ENCODE measurements around the gene LUC7L2. TPM values are rescaled to one million over a fixed set of nuclear protein-coding genes. Genes with fewer than 3 reads are reported as not detected.

LUC7L2 gene
- total and polyA plus RNA-seq, 9 of the 15 experiments (the other 6 are each of a cell fraction or from before 2014, with no cell fraction given), result 56.1 to 207 (median 141) TPM

DNA sequence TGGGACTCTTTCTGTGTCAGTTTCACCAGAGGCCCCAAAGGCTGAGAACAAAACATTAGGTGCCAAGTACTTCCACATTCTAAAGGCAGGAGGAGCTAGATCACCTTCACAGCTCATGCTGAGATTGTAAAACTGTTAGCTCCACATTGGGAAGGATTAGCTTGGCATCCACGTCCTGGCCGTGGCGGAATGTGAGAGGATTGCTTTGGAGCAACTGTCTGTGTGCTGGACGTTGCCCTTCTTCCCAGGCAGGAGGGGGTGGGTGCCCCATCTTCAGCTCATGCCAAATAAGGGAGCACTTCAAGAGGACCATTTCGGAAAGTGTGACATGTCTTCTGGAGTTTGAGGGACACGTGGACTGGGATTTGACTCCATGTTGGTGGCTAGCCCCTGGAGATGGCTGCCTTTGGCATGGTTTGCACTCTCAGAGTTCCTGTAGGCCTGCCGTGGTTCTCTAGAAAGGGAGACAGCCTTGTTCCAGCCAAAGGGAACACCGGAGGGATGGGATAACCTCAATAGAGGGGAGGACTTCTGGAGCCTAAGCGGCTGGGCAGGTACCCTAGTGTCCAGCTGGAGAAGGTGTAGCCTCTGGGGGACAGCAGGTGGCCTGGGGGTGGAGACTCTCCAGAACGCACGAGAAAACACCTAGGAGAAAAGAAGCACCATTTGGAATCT is 38.5 kb upstream of the LUC7L2 start:
- H3K9me1 ChIP-seq (ENCODE audit: control insufficient read depth, insufficient read depth, low read length), result no peaks in the 10 kb centered on the region
- no peak overlapping the region for H3K4me3 ChIP-seq
- no peak overlapping the region for H3K27ac ChIP-seq (ENCODE audit: extremely low read depth, low read depth, low read length)
- peak; percentile 77 for FAIRE-seq
- no peak overlapping the region for H3K4me2 ChIP-seq (ENCODE audit: insufficient read depth, low read length)
- CTCF ChIA-PET (ENCODE audit: low intra/inter-chr PET ratio), result interaction anchor here (0.6 to 0.9 kb wide), 2 partner anchors 19 to 180 kb away, joined by 4 read pairs; no protein-coding TSS in a partner anchor
- H3K79me2 ChIP-seq (ENCODE audit: control insufficient read depth, insufficient read depth, low read length), result no peaks in the 10 kb centered on the region
- H4K20me1 ChIP-seq (replicated peaks; ENCODE audit: control insufficient read depth, insufficient read depth, low read length), result no peaks in the 10 kb centered on the region
- H3K9ac ChIP-seq (ENCODE audit: insufficient read depth in 1 of 2, low read depth in 2 of 2, low read length in 2 of 2), result no peak overlapping the region; a peak in 1 of 4 replicates
- H3K4me1 ChIP-seq (replicated peaks in 1 of 2; ENCODE audit: control insufficient read depth in 2 of 2, insufficient read depth in 2 of 2, low read length in 2 of 2), result peaks cover 0 to 6% of the 10 kb centered on the region in 2 experiments; a peak in 4 of 5 replicates
- peak; percentile 86 for ATAC-seq
- H2AFZ ChIP-seq (ENCODE audit: low read depth, low read length), result peak overlapping the region; percentile 56
- no peaks in the 10 kb centered on the region for H3K9me3 ChIP-seq (replicated peaks; ENCODE audit: control insufficient read depth, insufficient read depth, low read depth, low read length)
- intact Hi-C loops (cut with micrococcal nuclease) (loop anchor here (5.0 kb wide), 1 partner anchor 111 kb away; no protein-coding TSS in a partner anchor), in situ Hi-C loops (cut with MboI) (no loop called here)
- no peaks in the 10 kb centered on the region for H3K36me3 ChIP-seq (ENCODE audit: control insufficient read depth, insufficient read depth, low read length)
- H3K27me3 ChIP-seq (ENCODE audit: control insufficient read depth in 2 of 2, insufficient read depth in 2 of 2, low read length in 2 of 2), result no peaks in the 10 kb centered on the region; a peak in 1 of 5 replicates
- POLR2A ChIA-PET, result interaction anchor here (0.6 to 2.4 kb wide), 7 partner anchors 10 to 518 kb away, joined by 3 to 7 read pairs (median 5); partner anchors contain the start of gene LUC7L2
- peak; percentile 40 to 54 (median 46) for DNase-seq (ENCODE audit: extremely low read depth in 1 of 4, low spot score in 3 of 4)
- BruUV-seq (replicated peaks), result no TSS peak
- 30% methylated on average over 11 of the region's 11 CpGs for WGBS (ENCODE audit: insufficient coverage, low coverage, missing lambda C conversion rate)
- TF ChIP-seq SRF (CRISPR knock-in tag; IDR thresholded peaks at IDR 0.05) (peak in 1 of 2 experiments; percentile 60; a peak in 1 of 4 replicates), MYC (IDR thresholded peaks at IDR 0.05; ENCODE audit: low read depth, low read length) (peak; percentile 44; the same call in 1 of the 2 replicates), MYC (CRISPR knock-in tag; IDR thresholded peaks at IDR 0.05; ENCODE audit: borderline replicate concordance, low read depth) (no peak), SMC3 (conservative IDR thresholded peaks at IDR 0.05; ENCODE audit: insufficient read depth, low read depth, low read length) (peak; percentile 48; the same call in 1 of the 2 replicates), GATA2 (CRISPR knock-in tag; IDR thresholded peaks at IDR 0.05) (no peak), ZNF584 (CRISPR knock-in tag; IDR thresholded peaks at IDR 0.05; ENCODE audit: low read depth) (no peak)
- TF ChIP-seq, protein P1, sequence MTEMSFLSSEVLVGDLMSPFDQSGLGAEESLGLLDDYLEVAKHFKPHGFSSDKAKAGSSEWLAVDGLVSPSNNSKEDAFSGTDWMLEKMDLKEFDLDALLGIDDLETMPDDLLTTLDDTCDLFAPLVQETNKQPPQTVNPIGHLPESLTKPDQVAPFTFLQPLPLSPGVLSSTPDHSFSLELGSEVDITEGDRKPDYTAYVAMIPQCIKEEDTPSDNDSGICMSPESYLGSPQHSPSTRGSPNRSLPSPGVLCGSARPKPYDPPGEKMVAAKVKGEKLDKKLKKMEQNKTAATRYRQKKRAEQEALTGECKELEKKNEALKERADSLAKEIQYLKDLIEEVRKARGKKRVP (CRISPR knock-in tag; IDR thresholded peaks at IDR 0.05), result no peak
- TF ChIP-seq, protein P2, sequence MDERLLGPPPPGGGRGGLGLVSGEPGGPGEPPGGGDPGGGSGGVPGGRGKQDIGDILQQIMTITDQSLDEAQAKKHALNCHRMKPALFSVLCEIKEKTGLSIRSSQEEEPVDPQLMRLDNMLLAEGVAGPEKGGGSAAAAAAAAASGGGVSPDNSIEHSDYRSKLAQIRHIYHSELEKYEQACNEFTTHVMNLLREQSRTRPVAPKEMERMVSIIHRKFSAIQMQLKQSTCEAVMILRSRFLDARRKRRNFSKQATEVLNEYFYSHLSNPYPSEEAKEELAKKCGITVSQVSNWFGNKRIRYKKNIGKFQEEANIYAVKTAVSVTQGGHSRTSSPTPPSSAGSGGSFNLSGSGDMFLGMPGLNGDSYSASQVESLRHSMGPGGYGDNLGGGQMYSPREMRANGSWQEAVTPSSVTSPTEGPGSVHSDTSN (CRISPR knock-in tag; IDR thresholded peaks at IDR 0.05; ENCODE audit: low read depth), result no peak
- TF ChIP-seq, protein P2 (tag; conservative IDR thresholded peaks at IDR 0.05; ENCODE audit: low read depth), result no peak
- TF ChIP-seq, protein P3, sequence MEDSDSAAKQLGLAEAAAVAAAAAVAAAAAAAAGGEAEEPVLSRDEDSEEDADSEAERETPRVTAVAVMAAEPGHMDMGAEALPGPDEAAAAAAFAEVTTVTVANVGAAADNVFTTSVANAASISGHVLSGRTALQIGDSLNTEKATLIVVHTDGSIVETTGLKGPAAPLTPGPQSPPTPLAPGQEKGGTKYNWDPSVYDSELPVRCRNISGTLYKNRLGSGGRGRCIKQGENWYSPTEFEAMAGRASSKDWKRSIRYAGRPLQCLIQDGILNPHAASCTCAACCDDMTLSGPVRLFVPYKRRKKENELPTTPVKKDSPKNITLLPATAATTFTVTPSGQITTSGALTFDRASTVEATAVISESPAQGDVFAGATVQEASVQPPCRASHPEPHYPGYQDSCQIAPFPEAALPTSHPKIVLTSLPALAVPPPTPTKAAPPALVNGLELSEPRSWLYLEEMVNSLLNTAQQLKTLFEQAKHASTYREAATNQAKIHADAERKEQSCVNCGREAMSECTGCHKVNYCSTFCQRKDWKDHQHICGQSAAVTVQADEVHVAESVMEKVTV (CRISPR knock-in tag; IDR thresholded peaks at IDR 0.05), result 0 out of 2 replicates have a peak, but pooled peaks have one; percentile 14
- TF ChIP-seq, protein P4, sequence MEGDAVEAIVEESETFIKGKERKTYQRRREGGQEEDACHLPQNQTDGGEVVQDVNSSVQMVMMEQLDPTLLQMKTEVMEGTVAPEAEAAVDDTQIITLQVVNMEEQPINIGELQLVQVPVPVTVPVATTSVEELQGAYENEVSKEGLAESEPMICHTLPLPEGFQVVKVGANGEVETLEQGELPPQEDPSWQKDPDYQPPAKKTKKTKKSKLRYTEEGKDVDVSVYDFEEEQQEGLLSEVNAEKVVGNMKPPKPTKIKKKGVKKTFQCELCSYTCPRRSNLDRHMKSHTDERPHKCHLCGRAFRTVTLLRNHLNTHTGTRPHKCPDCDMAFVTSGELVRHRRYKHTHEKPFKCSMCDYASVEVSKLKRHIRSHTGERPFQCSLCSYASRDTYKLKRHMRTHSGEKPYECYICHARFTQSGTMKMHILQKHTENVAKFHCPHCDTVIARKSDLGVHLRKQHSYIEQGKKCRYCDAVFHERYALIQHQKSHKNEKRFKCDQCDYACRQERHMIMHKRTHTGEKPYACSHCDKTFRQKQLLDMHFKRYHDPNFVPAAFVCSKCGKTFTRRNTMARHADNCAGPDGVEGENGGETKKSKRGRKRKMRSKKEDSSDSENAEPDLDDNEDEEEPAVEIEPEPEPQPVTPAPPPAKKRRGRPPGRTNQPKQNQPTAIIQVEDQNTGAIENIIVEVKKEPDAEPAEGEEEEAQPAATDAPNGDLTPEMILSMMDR (IDR thresholded peaks at IDR 0.05 in 2 of 3, conservative IDR thresholded peaks at IDR 0.05 in 1 of 3; ENCODE audit: insufficient read depth in 2 of 3, low read depth in 1 of 3, low read length in 3 of 3), result peak; percentile 70 to 84 (median 77)
